ENCODE results near the gene HJURP. TPM values are rescaled to one million over a fixed set of nuclear protein-coding genes. Genes with fewer than 3 reads are reported as not detected.

The HJURP gene
- polyA plus RNA-seq, 2 of the 4 experiments (the other 2 are of a cell fraction): 103 to 111 TPM

- Histone ChIP-seq H3K4me1 (peaks cover 33% of the 10 kb centered on the region), H3K27ac (peak overlapping the region; percentile 81 to 97), H3K4me3 (no peak overlapping the region), H3K9me3 (no peaks in the 10 kb centered on the region), H3K4me2 (no peak overlapping the region)
- ChIA-PET CTCF (interaction anchor here (1.1 to 5.2 kb wide), 18 partner anchors 8 to 1261 kb away, joined by 3 to 42 read pairs (median 10); partner anchors contain the start of genes MSL3B and TRPM8), POLR2A (no interaction called here)
- ATAC-seq (no peak), FAIRE-seq (no peak), DNase-seq (ENCODE audit: low read depth in 1 of 2, low spot score in 1 of 2) (no peak)
- TF ChIP-seq BHLHE40 (IDR thresholded peaks at IDR 0.05; ENCODE audit: low read depth, low read length): no peak
- TF ChIP-seq NPAS2 (CRISPR knock-in tag; IDR thresholded peaks at IDR 0.05; ENCODE audit: borderline replicate concordance): no peak
- no peak for TF ChIP-seq TFCP2L1 (CRISPR knock-in tag; IDR thresholded peaks at IDR 0.05)
- no peak for TF ChIP-seq KDM1A (IDR thresholded peaks at IDR 0.05; ENCODE audit: low read depth)
- TF ChIP-seq ZFP36 (IDR thresholded peaks at IDR 0.05; ENCODE audit: borderline replicate concordance, partially characterized antibody): no peak
- TF ChIP-seq POLR2AphosphoS2 (conservative IDR thresholded peaks at IDR 0.05; ENCODE audit: low read length): no peak
- no peak for TF ChIP-seq CBX2 (IDR thresholded peaks at IDR 0.05; ENCODE audit: borderline replicate concordance, low read depth)
- no peak for TF ChIP-seq TP53 (CRISPR knock-in tag; IDR thresholded peaks at IDR 0.05)
- TF ChIP-seq CBX8 (IDR thresholded peaks at IDR 0.05): no peak
- WGBS (ENCODE audit: missing lambda C conversion rate): 96% methylated on average over 5 of the region's 5 CpGs
These were observed 1.8 kb upstream of the HJURP start for GRCh38 chr2:233856184-233856583.

DNA sequence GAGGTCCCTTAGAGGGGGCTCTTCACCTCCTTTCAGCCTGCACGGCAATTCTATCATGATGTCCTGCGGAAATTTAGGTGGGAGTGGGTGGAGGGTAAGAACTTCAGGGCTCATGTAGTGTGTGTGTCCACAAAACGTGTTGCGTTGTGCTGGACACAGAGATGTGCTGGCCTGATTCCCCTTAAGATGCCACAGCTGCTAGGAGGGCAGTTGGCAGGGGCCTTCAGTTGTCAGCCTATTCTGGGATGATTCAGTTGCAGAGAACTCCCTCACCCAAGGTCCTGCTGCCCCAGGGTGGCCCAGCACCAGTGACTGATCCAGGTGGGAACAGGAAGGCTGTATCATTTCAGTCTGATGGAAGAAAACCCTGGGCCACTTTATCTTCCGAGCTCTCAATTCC lies 1.0 kb upstream of the HJURP start:
- no peak for FAIRE-seq
- TF ChIP-seq POLR2AphosphoS2 (conservative IDR thresholded peaks at IDR 0.05; ENCODE audit: low read length) (no peak), TP53 (CRISPR knock-in tag; IDR thresholded peaks at IDR 0.05) (peak; percentile 79; the same call in 1 of the 2 replicates), EHF (CRISPR knock-in tag; IDR thresholded peaks at IDR 0.05) (no peak), HOXA7 (CRISPR knock-in tag; IDR thresholded peaks at IDR 0.05) (peak; percentile 13; the same call in 1 of the 2 replicates), ZFP36 (IDR thresholded peaks at IDR 0.05; ENCODE audit: borderline replicate concordance, partially characterized antibody) (no peak), RAD21 (conservative IDR thresholded peaks at IDR 0.05 in 1 of 2, IDR thresholded peaks at IDR 0.05 in 1 of 2) (no peak), JUN (IDR thresholded peaks at IDR 0.05) (no peak), ZSCAN20 (CRISPR knock-in tag; IDR thresholded peaks at IDR 0.05) (no peak), FOSL2 (IDR thresholded peaks at IDR 0.05) (no peak), FOSL2 (CRISPR knock-in tag; IDR thresholded peaks at IDR 0.05) (0 out of 2 replicates have a peak, but pooled peaks have one; percentile 4), HOXB13 (CRISPR knock-in tag; IDR thresholded peaks at IDR 0.05; ENCODE audit: low read depth) (no peak), KDM5A (IDR thresholded peaks at IDR 0.05) (no peak), CEBPB (IDR thresholded peaks at IDR 0.05) (no peak), POLR2A (IDR thresholded peaks at IDR 0.05; ENCODE audit: low read length) (peak; percentile 53)
- TF ChIP-seq, protein P1, sequence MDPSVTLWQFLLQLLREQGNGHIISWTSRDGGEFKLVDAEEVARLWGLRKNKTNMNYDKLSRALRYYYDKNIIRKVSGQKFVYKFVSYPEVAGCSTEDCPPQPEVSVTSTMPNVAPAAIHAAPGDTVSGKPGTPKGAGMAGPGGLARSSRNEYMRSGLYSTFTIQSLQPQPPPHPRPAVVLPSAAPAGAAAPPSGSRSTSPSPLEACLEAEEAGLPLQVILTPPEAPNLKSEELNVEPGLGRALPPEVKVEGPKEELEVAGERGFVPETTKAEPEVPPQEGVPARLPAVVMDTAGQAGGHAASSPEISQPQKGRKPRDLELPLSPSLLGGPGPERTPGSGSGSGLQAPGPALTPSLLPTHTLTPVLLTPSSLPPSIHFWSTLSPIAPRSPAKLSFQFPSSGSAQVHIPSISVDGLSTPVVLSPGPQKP (IDR thresholded peaks at IDR 0.05; ENCODE audit: low read depth, low read length): no peak
- Histone ChIP-seq H3K9me3 (no peaks in the 10 kb centered on the region), H3K4me3 (peak overlapping the region; percentile 76), H3K4me1 (peaks cover 41% of the 10 kb centered on the region), H3K4me2 (peak overlapping the region; percentile 77), H3K27ac (peak overlapping the region; percentile 81 to 97)
- ChIA-PET CTCF (interaction anchor here (2.2 to 3.7 kb wide), 3 partner anchors 11 to 689 kb away, joined by 6 to 42 read pairs (median 31); partner anchors contain the start of gene MSL3B), POLR2A (no interaction called here)
- no peak for ATAC-seq
- no peak for DNase-seq (ENCODE audit: low read depth in 1 of 2, low spot score in 1 of 2)
- 89% methylated on average over 5 of the region's 5 CpGs for WGBS (ENCODE audit: missing lambda C conversion rate)

DNA sequence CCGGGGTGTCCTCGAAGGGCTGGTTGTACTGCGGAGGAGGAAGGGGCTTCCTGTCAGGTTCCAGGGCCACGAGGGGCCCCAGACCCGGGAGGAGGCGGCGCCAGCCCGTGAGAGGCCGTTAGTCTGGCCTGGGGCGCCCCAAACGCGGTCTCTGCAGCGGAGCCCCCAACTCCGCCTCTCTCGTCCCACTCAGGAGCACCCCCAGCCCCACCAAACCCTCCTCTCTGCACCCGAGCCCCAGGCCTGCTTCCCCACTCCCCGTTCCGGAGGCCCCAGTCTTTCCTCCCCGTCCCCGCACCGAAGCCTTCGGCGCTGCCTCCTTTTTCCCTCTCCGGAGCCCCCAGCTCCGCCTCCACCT lies 473 bp downstream of the HJURP start:
- ChIA-PET CTCF (no interaction called here), POLR2A (no interaction called here)
- 5% methylated on average over 16 of the region's 25 CpGs for WGBS (ENCODE audit: missing lambda C conversion rate)

More for the DNA sequence above, 473 bp downstream of the HJURP start:
- Histone ChIP-seq H3K4me3 (peak overlapping the region; percentile 76), H3K9me3 (no peaks in the 10 kb centered on the region), H3K4me2 (peak overlapping the region; percentile 87), H3K27ac (peak overlapping the region; percentile 85 to 97), H3K4me1 (peaks cover 56% of the 10 kb centered on the region)
- ATAC-seq: no peak; a peak in 2 of 6 replicates
- no peak for TF ChIP-seq JUNB (IDR thresholded peaks at IDR 0.05)
- no peak for TF ChIP-seq SREBF2 (IDR thresholded peaks at IDR 0.05)
- no peak for TF ChIP-seq USF2 (IDR thresholded peaks at IDR 0.05)
- no peak for TF ChIP-seq SMC3 (IDR thresholded peaks at IDR 0.05)
- no peak for TF ChIP-seq ATOH8 (CRISPR knock-in tag; IDR thresholded peaks at IDR 0.05; ENCODE audit: low read depth)
- DNase-seq (ENCODE audit: low read depth in 1 of 2, low spot score in 1 of 2): no peak
- FAIRE-seq: no peak
